ENCODE measurements around the gene LRRC27. TPM values are rescaled to one million over a fixed set of nuclear protein-coding genes. Genes with fewer than 3 reads are reported as not detected.

LRRC27 gene
- total RNA-seq: 7.2 and 10.0 TPM in 2 replicates

GRCh38 chr10:132331601-132332432 is at the start of gene LRRC27:
TSS of gene LRRC27 (plus strand) at chr10:132332193. CDS start at chr10:132333525, 1,332 bp downstream.

GRCh38 chr10:132307823-132308586 is 24.0 kb upstream of the LRRC27 start, which contains the start of gene STK32C:
TSS of gene STK32C (minus strand) at chr10:132307950. CDS start at chr10:132307833, 117 bp downstream.

GRCh38 chr10:132397036-132397541 is 65.1 kb downstream of the LRRC27 start, which contains the start of gene PWWP2B:
TSS of gene PWWP2B (plus strand) at chr10:132397200. CDS start at chr10:132397227, 27 bp downstream.

Other genes with a start within 250 kb of the LRRC27 start
- 12.7 and 21.8 TPM in 2 replicates for gene DPYSL4, start 145.2 kb upstream of the LRRC27 start, total RNA-seq
- gene STK32C, start 24.2 kb upstream of the LRRC27 start, total RNA-seq: 4.6 and 8.9 TPM in 2 replicates
- gene PWWP2B, start 65.0 kb downstream of the LRRC27 start, total RNA-seq: 3.0 and 8.1 TPM in 2 replicates
- 32.4 and 37.2 TPM in 2 replicates for gene INPP5A, start 205.6 kb downstream of the LRRC27 start, total RNA-seq